OCI-LY7 (cell line): ENCODE data around the gene TBPL1.

Source experiments
- EZH2phosphoT487 ChIP-seq: fragments of 200-600 bp; sonication (generic); IDR thresholded peaks from 2 replicates; pipeline ENCODE4 v1.6.1; 2018; ENCODE audit warnings: low read depth, borderline replicate concordance, mild to moderate bottlenecking, mixed run types, antibody characterized with exemption, low read length, moderate library complexity, mixed read lengths
- TF ChIP-seq, protein P1 (sequence below): fragments of 200-600 bp; sonication (generic); conservative IDR thresholded peaks from 2 replicates; pipeline ENCODE4 v1.5.1; 2014; ENCODE audit warnings: mild to moderate bottlenecking, antibody characterized with exemption, low read length, moderate library complexity, mixed read lengths

DNA sequence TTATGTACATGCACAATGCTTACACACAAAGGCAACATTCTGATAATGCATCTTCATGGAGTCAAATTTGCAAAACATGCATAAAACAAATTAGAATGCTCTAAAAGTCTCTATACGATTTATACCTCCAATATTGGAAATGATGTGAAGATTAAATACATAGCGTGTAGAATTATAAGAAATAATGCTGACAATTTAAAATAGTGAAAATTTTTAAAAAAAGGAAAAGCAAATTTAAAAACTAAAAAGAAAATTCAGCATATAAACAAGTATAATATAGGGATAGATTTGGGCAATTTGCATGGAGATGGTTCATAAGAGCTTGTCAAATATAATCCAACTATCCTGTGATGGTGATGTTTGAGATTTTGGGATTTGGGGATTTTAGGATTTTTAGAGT, 49.2 kb upstream of the TBPL1 start:
- TF ChIP-seq, protein P1, sequence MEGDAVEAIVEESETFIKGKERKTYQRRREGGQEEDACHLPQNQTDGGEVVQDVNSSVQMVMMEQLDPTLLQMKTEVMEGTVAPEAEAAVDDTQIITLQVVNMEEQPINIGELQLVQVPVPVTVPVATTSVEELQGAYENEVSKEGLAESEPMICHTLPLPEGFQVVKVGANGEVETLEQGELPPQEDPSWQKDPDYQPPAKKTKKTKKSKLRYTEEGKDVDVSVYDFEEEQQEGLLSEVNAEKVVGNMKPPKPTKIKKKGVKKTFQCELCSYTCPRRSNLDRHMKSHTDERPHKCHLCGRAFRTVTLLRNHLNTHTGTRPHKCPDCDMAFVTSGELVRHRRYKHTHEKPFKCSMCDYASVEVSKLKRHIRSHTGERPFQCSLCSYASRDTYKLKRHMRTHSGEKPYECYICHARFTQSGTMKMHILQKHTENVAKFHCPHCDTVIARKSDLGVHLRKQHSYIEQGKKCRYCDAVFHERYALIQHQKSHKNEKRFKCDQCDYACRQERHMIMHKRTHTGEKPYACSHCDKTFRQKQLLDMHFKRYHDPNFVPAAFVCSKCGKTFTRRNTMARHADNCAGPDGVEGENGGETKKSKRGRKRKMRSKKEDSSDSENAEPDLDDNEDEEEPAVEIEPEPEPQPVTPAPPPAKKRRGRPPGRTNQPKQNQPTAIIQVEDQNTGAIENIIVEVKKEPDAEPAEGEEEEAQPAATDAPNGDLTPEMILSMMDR: no peak
- no peak for TF ChIP-seq EZH2phosphoT487
